NB4 (cell line): ENCODE results near the gene TMEM214.

Source experiments
- DNase-seq: peaks from one replicate; pipeline ENCODE4 v3.0.0; 2010; ENCODE audit warnings: low read depth
- H3K4me3 ChIP-seq: one replicate; pipeline ENCODE4 v1.5.1; 2011; ENCODE audit warnings: mild to moderate bottlenecking, low read depth, low read length, moderate library complexity
- MYC ChIP-seq: IDR thresholded peaks from 2 replicates; pipeline ENCODE4 v1.6.1; 2011; ENCODE audit warnings: low read depth, low read length
- POLR2A ChIP-seq: IDR thresholded peaks from 2 replicates; pipeline ENCODE4 v1.6.1; 2011; ENCODE audit warnings: mild to moderate bottlenecking; ENCODE audit not compliant: insufficient read length; ENCODE audit errors: extremely low read depth
- TF ChIP-seq, protein P1 (sequence below): IDR thresholded peaks from 2 replicates; pipeline ENCODE4 v1.6.1; 2011; ENCODE audit warnings: low read depth, low read length
- TF ChIP-seq, protein P2 (sequence below): IDR thresholded peaks from one replicate; pipeline ENCODE4 v1.5.1; 2012; ENCODE audit warnings: low read depth, low read length

The TMEM214 gene

DNA sequence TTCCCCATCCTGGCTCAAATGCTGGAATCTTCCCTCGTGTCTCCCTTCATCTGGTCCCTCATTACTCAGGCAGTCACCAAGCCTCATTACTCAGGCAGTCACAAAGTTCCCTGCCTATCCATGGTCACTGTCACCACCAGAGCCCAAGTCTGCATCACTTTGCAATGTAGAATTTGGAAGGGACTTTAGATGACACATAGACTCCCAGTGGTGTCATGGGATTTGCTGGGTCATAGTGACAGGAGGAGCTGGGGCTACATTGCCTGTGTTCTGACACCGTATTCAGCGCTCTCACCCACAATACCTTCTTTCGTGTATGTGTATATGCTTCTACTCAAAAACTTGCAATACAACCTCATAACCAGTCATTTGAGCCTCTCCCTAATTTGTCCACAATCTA lies 43.6 kb downstream of the TMEM214 start:
- no peak overlapping the region for H3K4me3 ChIP-seq
- TF ChIP-seq, protein P1, sequence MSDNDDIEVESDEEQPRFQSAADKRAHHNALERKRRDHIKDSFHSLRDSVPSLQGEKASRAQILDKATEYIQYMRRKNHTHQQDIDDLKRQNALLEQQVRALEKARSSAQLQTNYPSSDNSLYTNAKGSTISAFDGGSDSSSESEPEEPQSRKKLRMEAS: no peak
- TF ChIP-seq, protein P2, sequence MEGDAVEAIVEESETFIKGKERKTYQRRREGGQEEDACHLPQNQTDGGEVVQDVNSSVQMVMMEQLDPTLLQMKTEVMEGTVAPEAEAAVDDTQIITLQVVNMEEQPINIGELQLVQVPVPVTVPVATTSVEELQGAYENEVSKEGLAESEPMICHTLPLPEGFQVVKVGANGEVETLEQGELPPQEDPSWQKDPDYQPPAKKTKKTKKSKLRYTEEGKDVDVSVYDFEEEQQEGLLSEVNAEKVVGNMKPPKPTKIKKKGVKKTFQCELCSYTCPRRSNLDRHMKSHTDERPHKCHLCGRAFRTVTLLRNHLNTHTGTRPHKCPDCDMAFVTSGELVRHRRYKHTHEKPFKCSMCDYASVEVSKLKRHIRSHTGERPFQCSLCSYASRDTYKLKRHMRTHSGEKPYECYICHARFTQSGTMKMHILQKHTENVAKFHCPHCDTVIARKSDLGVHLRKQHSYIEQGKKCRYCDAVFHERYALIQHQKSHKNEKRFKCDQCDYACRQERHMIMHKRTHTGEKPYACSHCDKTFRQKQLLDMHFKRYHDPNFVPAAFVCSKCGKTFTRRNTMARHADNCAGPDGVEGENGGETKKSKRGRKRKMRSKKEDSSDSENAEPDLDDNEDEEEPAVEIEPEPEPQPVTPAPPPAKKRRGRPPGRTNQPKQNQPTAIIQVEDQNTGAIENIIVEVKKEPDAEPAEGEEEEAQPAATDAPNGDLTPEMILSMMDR: no peak
- TF ChIP-seq MYC (no peak), POLR2A (no peak)
- DNase-seq: no peak

DNA sequence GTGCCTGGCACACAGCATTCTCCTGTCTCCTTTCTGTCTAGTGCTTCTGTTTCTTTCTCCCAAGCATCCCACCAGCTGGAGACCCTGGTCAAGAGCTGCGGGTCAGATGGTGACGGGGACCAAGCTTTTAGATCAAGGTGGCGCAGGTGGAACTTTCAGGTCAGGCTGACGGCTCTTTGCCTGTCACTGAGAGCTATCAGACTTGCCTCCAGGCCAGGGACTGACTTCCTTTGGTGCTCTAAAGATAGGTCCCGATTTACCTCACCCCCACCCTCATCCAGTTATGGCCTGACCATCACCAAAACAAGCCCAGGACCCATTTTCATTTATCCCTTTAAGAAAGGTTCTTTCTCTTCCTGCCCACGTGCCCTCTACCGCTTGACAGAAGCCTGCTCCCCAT lies 44.5 kb downstream of the TMEM214 start:
- H3K4me3 ChIP-seq: no peak overlapping the region
- no peak for DNase-seq
- TF ChIP-seq, protein P1: no peak
- TF ChIP-seq, protein P2: no peak
- no peak for TF ChIP-seq POLR2A
- TF ChIP-seq MYC: no peak

DNA sequence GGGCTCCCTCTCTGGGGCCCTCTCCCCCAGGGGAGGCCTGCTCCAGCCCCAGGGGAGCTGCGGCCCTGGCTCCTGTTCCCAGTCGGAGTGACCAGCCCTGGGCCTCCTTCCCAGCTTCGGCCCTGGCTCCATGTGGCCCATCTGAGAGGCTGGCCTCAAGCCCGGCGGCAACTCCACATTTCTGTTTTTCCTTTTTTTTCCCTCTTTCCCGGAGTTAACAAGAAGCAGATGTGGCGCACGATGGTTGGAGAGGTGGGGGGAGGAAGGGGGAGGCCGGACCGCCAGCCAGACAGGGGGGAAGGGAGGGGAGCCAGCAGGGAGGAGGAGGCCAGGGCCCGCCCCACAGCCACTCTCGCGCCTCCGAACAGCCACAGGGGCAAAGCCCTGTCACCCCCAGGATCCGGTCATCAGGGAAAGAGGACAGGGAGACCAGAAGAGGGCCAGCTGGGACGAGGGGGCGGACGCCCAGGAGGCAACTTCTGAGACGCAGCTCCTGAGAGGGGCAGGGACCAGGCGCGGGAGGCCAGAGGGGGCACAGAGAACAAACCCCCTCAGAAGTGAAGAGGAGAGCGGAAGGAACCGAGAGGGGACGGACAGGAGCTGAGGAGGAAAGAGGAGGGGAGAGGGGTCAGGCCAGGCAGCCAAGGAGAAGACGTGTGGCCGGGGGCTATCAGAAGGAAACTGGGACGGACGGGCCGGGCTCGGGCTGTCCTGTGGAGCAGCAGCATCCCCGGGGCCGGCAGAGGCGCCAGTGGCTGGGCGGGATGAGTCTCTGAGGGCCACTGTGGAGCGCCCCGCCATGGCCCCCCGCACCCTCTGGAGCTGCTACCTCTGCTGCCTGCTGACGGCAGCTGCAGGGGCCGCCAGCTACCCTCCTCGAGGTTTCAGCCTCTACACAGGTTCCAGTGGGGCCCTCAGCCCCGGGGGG lies 45.8 kb downstream of the TMEM214 start, which contains the start of gene EMILIN1:
Gene EMILIN1, plus strand, starts transcription at position 349 of the 928 bp plus-strand sequence. Its CDS starts 451 bp downstream, at position 800.
- no peak for DNase-seq
- no peak within 1 kb of the TSS for H3K4me3 ChIP-seq

DNA sequence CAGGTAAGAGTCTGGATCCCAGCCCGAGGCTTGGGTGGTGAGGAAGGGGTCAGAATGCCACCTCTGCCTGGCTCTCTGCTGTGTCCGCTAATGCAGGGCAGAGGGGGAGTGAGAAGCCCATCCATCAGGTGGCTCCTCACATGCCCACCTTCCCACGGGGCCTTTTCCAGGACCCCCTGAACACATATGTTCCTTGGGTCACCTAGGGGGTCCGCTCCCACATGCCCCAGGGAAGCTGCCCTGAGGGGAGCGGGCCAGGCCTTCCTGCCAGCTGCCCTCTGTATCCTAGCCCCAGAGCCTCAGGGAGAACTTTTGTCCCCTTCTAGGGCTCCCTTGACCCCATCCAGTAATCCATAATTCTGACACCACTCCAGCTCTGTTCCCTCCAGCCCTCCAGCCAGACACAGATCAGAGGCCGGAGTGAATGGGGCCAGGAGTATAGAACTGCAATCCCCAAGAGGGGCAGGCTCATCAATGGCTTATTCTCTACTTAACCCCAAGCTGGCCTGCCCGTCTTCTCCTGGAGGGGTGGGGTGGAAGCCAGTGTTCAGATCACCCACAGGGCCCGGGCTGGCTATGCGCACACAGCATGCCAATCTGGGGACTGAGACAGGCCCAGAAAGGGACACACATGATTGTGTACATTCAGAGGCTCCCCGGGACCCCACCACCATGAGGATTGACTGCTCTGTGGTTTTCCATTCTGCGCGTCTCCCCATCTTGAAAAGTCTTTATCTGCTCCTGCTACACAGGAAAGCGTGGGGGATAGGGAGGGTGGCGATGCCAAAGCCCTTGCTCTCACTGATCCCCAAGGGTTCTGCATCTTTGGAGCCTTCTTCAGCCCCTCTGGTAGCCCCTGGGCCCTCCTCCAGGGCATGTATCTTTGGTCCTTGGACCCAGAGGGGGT lies 46.7 kb downstream of the TMEM214 start:
- no peak overlapping the region for H3K4me3 ChIP-seq
- TF ChIP-seq MYC: no peak
- no peak for TF ChIP-seq POLR2A
- TF ChIP-seq, protein P1: no peak
- TF ChIP-seq, protein P2: no peak
- no peak for DNase-seq

More for the DNA sequence above, 45.8 kb downstream of the TMEM214 start, which contains the start of gene EMILIN1:
- TF ChIP-seq, protein P1: no peak
- no peak for TF ChIP-seq POLR2A
- TF ChIP-seq, protein P2: no peak
- no peak for TF ChIP-seq MYC

DNA sequence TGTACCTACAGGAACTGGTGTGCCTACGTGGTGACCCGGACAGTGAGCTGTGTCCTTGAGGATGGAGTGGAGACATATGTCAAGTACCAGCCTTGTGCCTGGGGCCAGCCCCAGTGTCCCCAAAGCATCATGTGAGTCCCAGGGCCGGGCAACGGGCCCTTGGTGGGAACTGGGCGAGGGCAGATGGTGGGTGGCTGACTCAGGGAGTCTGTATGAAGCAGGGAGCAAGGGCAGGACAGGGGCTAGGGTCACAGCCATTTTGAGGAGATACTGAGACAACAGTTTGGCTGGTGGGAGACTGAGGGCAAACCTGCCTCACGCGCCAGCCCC lies 47.3 kb downstream of the TMEM214 start:
- DNase-seq: no peak
- TF ChIP-seq, protein P1: no peak
- TF ChIP-seq MYC (no peak), POLR2A (no peak)
- TF ChIP-seq, protein P2: no peak
- H3K4me3 ChIP-seq: no peak overlapping the region
